Measurements from ENCODE around the gene MRNIP. TPM values are rescaled to one million over a fixed set of nuclear protein-coding genes. Genes with fewer than 3 reads are reported as not detected.

MRNIP gene
- total and polyA plus RNA-seq, 4 donors, result 5.4 to 12.0 (median 7.3) TPM

GRCh38 chr5:179812135-179812825 is 46.3 kb downstream of the MRNIP start:
- Histone ChIP-seq H3K27me3 (ENCODE audit: control insufficient read depth in 4 of 4, insufficient read depth in 4 of 4, low read length in 3 of 4) (no peaks in the 10 kb centered on the region), H3K9me3 (ENCODE audit: control insufficient read depth in 4 of 4, low read length in 3 of 4) (no peaks in the 10 kb centered on the region), H3K4me3 (ENCODE audit: low read depth in 1 of 3, low read length in 3 of 3) (no peak overlapping the region), H3K27ac (ENCODE audit: low read depth in 1 of 2, low read length in 2 of 2) (peak overlapping the region in 1 of 2 donors; percentile 54), H3K36me3 (ENCODE audit: control insufficient read depth in 4 of 4, insufficient read depth in 3 of 4, low read depth in 1 of 4, low read length in 3 of 4) (no peaks in the 10 kb centered on the region), H3K4me1 (ENCODE audit: control insufficient read depth in 4 of 4, insufficient read depth in 4 of 4, low read length in 3 of 4) (peaks cover 12 to 32% (median 17%) of the 10 kb centered on the region in 4 donors), H3K9ac (ENCODE audit: low read depth in 1 of 2, low read length in 2 of 2) (no peak overlapping the region)
- WGBS, result 85% methylated on average over 27 of the region's 27 CpGs
- no peak for TF ChIP-seq CTCF (IDR thresholded peaks at IDR 0.05; ENCODE audit: low read depth, low read length, missing input control)
- no peak for TF ChIP-seq SP1 (IDR thresholded peaks at IDR 0.05)
- no peak for TF ChIP-seq HNF4G (IDR thresholded peaks at IDR 0.05)
- TF ChIP-seq FOXA2 (IDR thresholded peaks at IDR 0.05), result no peak
- TF ChIP-seq GABPA (IDR thresholded peaks at IDR 0.05 in 1 of 2, conservative IDR thresholded peaks at IDR 0.05 in 1 of 2), result no peak
- TF ChIP-seq TAF1 (conservative IDR thresholded peaks at IDR 0.05), result no peak
- TF ChIP-seq NR2F2 (IDR thresholded peaks at IDR 0.05), result no peak
- no peak for TF ChIP-seq MAX (IDR thresholded peaks at IDR 0.05)
- no peak for TF ChIP-seq YY1 (IDR thresholded peaks at IDR 0.05)
- TF ChIP-seq REST (IDR thresholded peaks at IDR 0.05), result no peak
- no peak for TF ChIP-seq ATF3 (IDR thresholded peaks at IDR 0.05)
- TF ChIP-seq JUND (IDR thresholded peaks at IDR 0.05), result no peak
- no peak for TF ChIP-seq FOXA1 (IDR thresholded peaks at IDR 0.05)
- no peak for TF ChIP-seq RAD21 (IDR thresholded peaks at IDR 0.05)
- no peak for TF ChIP-seq HNF4A (conservative IDR thresholded peaks at IDR 0.05)
- DNase-seq (ENCODE audit: low spot score), result no peak

GRCh38 chr5:179806250-179807048 is 52.2 kb downstream of the MRNIP start, which contains the start of gene MGAT4B:
Gene MGAT4B, minus strand, starts transcription at chr5:179806866. Its CDS starts 283 bp downstream, at chr5:179806583.
- DNase-seq (ENCODE audit: low spot score), result peak; percentile 83
- peak within 1 kb of the TSS; percentile 78 to 89 for H3K27ac ChIP-seq (ENCODE audit: low read depth in 1 of 2, low read length in 2 of 2)
- WGBS, result under 1% methylated on average over 108 of the region's 108 CpGs
- TF ChIP-seq FOXA1 (IDR thresholded peaks at IDR 0.05), result no peak
- H3K9me3 ChIP-seq (ENCODE audit: control insufficient read depth in 4 of 4, low read length in 3 of 4), result no peaks in the 10 kb centered on the region
- H3K4me1 ChIP-seq (ENCODE audit: control insufficient read depth in 4 of 4, insufficient read depth in 4 of 4, low read length in 3 of 4), result peaks cover 19 to 41% (median 30%) of the 10 kb centered on the region in 4 donors
- no peaks in the 10 kb centered on the region for H3K27me3 ChIP-seq (ENCODE audit: control insufficient read depth in 4 of 4, insufficient read depth in 4 of 4, low read length in 3 of 4)
- peak within 1 kb of the TSS; percentile 70 to 79 for H3K9ac ChIP-seq (ENCODE audit: low read depth in 1 of 2, low read length in 2 of 2)
- peaks cover 0 to under 1% (median 0%) of the 10 kb centered on the region in 4 donors for H3K36me3 ChIP-seq (ENCODE audit: control insufficient read depth in 4 of 4, insufficient read depth in 3 of 4, low read depth in 1 of 4, low read length in 3 of 4)
- peak within 1 kb of the TSS; percentile 72 to 98 (median 79) for H3K4me3 ChIP-seq (ENCODE audit: low read depth in 1 of 3, low read length in 3 of 3)
